Neural crest cell (in vitro differentiated cells): ENCODE results near the gene NALF2. TPM values are rescaled to one million over a fixed set of nuclear protein-coding genes. Genes with fewer than 3 reads are reported as not detected.
A peak's percentile ranks its signal among the peaks of the same experiment; 100 is the strongest.

Experiments
- DNase-seq: peaks from one replicate; pipeline ENCODE4 v3.0.0; 2021; ENCODE audit warnings: low read depth, mixed read lengths, low spot score
- H3K27ac Mint-ChIP-seq: one replicate; pipeline ENCODE4 v1.8.0; 2021; ENCODE audit warnings: mild to moderate bottlenecking, mixed read lengths; ENCODE audit not compliant: unreplicated experiment
- H3K27me3 Mint-ChIP-seq: 2 replicates; pipeline ENCODE4 v1.8.0; 2021; ENCODE audit warnings: low read depth, mild to moderate bottlenecking, mixed read lengths
- H3K36me3 Mint-ChIP-seq: 2 replicates; pipeline ENCODE4 v1.8.0; 2021; ENCODE audit warnings: low read depth, mild to moderate bottlenecking, mixed read lengths
- H3K4me1 Mint-ChIP-seq: 2 replicates; pipeline ENCODE4 v1.8.0; 2021; ENCODE audit warnings: mixed read lengths
- H3K4me3 Mint-ChIP-seq: one replicate; pipeline ENCODE4 v1.8.0; 2021; ENCODE audit warnings: mild to moderate bottlenecking, mixed read lengths
- H3K9me3 Mint-ChIP-seq: 2 replicates; pipeline ENCODE4 v1.8.0; 2021; ENCODE audit warnings: mixed read lengths
- CTCF ChIP-seq: fragments of 200-600 bp; sonication (generic); conservative IDR thresholded peaks from 2 replicates; pipeline ENCODE4 v1.5.0; 2021; ENCODE audit warnings: antibody characterized with exemption, mild to moderate bottlenecking
- total RNA-seq: library from RNA; stranded (reverse); gene quantifications from 2 replicates; pipeline ENCODE4 v1.2.1, GENCODE V29; 2021

The NALF2 gene
- total RNA-seq, 1 donor from 2014 or later, result 5.7 TPM

- H3K9me3 Mint-ChIP-seq, result peaks cover 3% of the 10 kb centered on the region
- H3K36me3 Mint-ChIP-seq, result peaks cover 13% of the 10 kb centered on the region
- peaks cover 1% of the 10 kb centered on the region for H3K4me1 Mint-ChIP-seq
- H3K4me3 Mint-ChIP-seq, result no peak overlapping the region
- H3K27ac Mint-ChIP-seq, result no peak overlapping the region
- TF ChIP-seq CTCF, result no peak
- H3K27me3 Mint-ChIP-seq, result peaks cover 3% of the 10 kb centered on the region
- DNase-seq, result no peak
Measured at GRCh38 chrX:69530306-69530705, 26.2 kb downstream of the NALF2 start.

GRCh38 chrX:69531031-69531755 is 27.1 kb downstream of the NALF2 start:
- Mint-ChIP-seq H3K4me3 (no peak overlapping the region), H3K36me3 (peaks cover 13% of the 10 kb centered on the region), H3K9me3 (peaks cover 3% of the 10 kb centered on the region), H3K4me1 (no peaks in the 10 kb centered on the region), H3K27ac (no peak overlapping the region), H3K27me3 (peaks cover 3% of the 10 kb centered on the region)
- no peak for TF ChIP-seq CTCF
- no peak for DNase-seq

- Mint-ChIP-seq H3K27ac (no peak overlapping the region), H3K27me3 (peaks cover 3% of the 10 kb centered on the region), H3K9me3 (peaks cover 3% of the 10 kb centered on the region), H3K36me3 (peaks cover 13% of the 10 kb centered on the region), H3K4me3 (no peak overlapping the region), H3K4me1 (peaks cover 4% of the 10 kb centered on the region)
- no peak for DNase-seq
- TF ChIP-seq CTCF, result no peak
Measured at GRCh38 chrX:69535661-69536060, 31.5 kb downstream of the NALF2 start.

GRCh38 chrX:69538321-69538876 is 34.3 kb downstream of the NALF2 start:
- peak overlapping the region; percentile 77 for H3K4me3 Mint-ChIP-seq
- peaks cover 3% of the 10 kb centered on the region for H3K27me3 Mint-ChIP-seq

GRCh38 chrX:69539437-69539836 is 35.3 kb downstream of the NALF2 start:
- peaks cover 3% of the 10 kb centered on the region for H3K9me3 Mint-ChIP-seq

More at GRCh38 chrX:69538321-69538876, 34.3 kb downstream of the NALF2 start:
- peak; percentile 79 for TF ChIP-seq CTCF
- DNase-seq, result peak; percentile 72
- peaks cover 4% of the 10 kb centered on the region for H3K4me1 Mint-ChIP-seq
- H3K27ac Mint-ChIP-seq, result peak overlapping the region; percentile 69
- peaks cover 3% of the 10 kb centered on the region for H3K9me3 Mint-ChIP-seq
- peaks cover 8% of the 10 kb centered on the region for H3K36me3 Mint-ChIP-seq

More at GRCh38 chrX:69539437-69539836, 35.3 kb downstream of the NALF2 start:
- H3K27ac Mint-ChIP-seq, result peak overlapping the region; percentile 46
- TF ChIP-seq CTCF, result no peak
- H3K4me1 Mint-ChIP-seq, result peaks cover 4% of the 10 kb centered on the region
- H3K27me3 Mint-ChIP-seq, result peaks cover 3% of the 10 kb centered on the region
- DNase-seq, result no peak
- no peak overlapping the region for H3K4me3 Mint-ChIP-seq
- H3K36me3 Mint-ChIP-seq, result peaks cover 6% of the 10 kb centered on the region
